Parathyroid adenoma (tissue), 2 donors: ENCODE data around the gene ARHGAP15.

Experiments used
- H2AFZ ChIP-seq: fragments of 300-600 bp; sonication (generic); one replicate; pipeline ENCODE4 v1.7.0; 2017; ENCODE audit warnings: antibody characterized with exemption, mild to moderate bottlenecking
- H3K27ac ChIP-seq: fragments of 300-600 bp; sonication (generic); one replicate; pipeline ENCODE4 v1.7.0; 2017
- H3K27me3 ChIP-seq: fragments of 300-600 bp; sonication (generic); one replicate; pipeline ENCODE4 v1.7.0; 2017; ENCODE audit warnings: low read length; ENCODE audit not compliant: control insufficient read depth, insufficient read depth
- H3K36me3 ChIP-seq: fragments of 300-600 bp; sonication (generic); one replicate; pipeline ENCODE4 v1.7.0; 2017; ENCODE audit warnings: low read length; ENCODE audit not compliant: control insufficient read depth, insufficient read depth
- H3K4me1 ChIP-seq: fragments of 300-600 bp; sonication (generic); one replicate; pipeline ENCODE4 v1.7.0; 2017; ENCODE audit warnings: control low read depth
- H3K4me2 ChIP-seq: fragments of 300-600 bp; sonication (generic); one replicate; pipeline ENCODE4 v1.7.0; 2017; ENCODE audit warnings: low read length
- H3K4me3 ChIP-seq: fragments of 300-600 bp; sonication (generic); one replicate; pipeline ENCODE4 v1.7.0; 2017; ENCODE audit warnings: low read depth, low read length
- H3K79me2 ChIP-seq: fragments of 300-600 bp; sonication (generic); one replicate; pipeline ENCODE4 v1.7.0; 2017; ENCODE audit warnings: control low read depth
- H3K9ac ChIP-seq: fragments of 300-600 bp; sonication (generic); one replicate; pipeline ENCODE4 v1.7.0; 2017; ENCODE audit warnings: mild to moderate bottlenecking
- H3K9me3 ChIP-seq: fragments of 300-600 bp; sonication (generic); one replicate; pipeline ENCODE4 v1.7.0; 2017; ENCODE audit warnings: low read length; ENCODE audit not compliant: control insufficient read depth
- TF ChIP-seq, protein P1 (sequence below): fragments of 300-600 bp; sonication (generic); IDR thresholded peaks from one replicate; pipeline ENCODE4 v1.7.0; 2017; ENCODE audit warnings: antibody characterized with exemption, mild to moderate bottlenecking
- donor health status: primary hyperparathyroidism.

Gene ARHGAP15

DNA sequence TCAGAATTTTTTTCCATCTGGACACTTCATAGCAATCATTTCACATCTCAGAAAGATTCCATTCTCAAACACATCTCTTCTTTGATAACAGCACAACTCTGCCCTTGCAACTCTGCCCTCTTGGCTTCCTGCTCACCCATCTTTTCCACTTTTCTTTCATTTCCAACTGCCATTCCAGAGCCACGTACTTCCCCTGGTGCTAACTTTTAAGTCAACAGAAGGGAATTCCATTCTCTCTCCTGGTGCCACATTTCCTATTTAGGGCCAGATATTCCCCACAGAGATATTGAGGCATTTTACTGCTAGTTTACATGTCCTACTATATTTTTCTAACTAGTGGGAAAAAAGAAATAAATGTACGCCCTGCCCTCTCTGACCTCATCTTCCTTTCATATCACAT is 590.2 kb downstream of the ARHGAP15 start:
- TF ChIP-seq, protein P1, sequence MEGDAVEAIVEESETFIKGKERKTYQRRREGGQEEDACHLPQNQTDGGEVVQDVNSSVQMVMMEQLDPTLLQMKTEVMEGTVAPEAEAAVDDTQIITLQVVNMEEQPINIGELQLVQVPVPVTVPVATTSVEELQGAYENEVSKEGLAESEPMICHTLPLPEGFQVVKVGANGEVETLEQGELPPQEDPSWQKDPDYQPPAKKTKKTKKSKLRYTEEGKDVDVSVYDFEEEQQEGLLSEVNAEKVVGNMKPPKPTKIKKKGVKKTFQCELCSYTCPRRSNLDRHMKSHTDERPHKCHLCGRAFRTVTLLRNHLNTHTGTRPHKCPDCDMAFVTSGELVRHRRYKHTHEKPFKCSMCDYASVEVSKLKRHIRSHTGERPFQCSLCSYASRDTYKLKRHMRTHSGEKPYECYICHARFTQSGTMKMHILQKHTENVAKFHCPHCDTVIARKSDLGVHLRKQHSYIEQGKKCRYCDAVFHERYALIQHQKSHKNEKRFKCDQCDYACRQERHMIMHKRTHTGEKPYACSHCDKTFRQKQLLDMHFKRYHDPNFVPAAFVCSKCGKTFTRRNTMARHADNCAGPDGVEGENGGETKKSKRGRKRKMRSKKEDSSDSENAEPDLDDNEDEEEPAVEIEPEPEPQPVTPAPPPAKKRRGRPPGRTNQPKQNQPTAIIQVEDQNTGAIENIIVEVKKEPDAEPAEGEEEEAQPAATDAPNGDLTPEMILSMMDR, result no peak
- H3K36me3 ChIP-seq, result no peaks in the 10 kb centered on the region
- H2AFZ ChIP-seq, result no peak overlapping the region
- no peaks in the 10 kb centered on the region for H3K9me3 ChIP-seq
- no peaks in the 10 kb centered on the region for H3K27me3 ChIP-seq
- no peak overlapping the region for H3K4me3 ChIP-seq
- H3K4me2 ChIP-seq, result no peak overlapping the region
- no peak overlapping the region for H3K27ac ChIP-seq
- no peak overlapping the region for H3K9ac ChIP-seq
- H3K79me2 ChIP-seq, result no peaks in the 10 kb centered on the region
- H3K4me1 ChIP-seq, result no peaks in the 10 kb centered on the region

DNA sequence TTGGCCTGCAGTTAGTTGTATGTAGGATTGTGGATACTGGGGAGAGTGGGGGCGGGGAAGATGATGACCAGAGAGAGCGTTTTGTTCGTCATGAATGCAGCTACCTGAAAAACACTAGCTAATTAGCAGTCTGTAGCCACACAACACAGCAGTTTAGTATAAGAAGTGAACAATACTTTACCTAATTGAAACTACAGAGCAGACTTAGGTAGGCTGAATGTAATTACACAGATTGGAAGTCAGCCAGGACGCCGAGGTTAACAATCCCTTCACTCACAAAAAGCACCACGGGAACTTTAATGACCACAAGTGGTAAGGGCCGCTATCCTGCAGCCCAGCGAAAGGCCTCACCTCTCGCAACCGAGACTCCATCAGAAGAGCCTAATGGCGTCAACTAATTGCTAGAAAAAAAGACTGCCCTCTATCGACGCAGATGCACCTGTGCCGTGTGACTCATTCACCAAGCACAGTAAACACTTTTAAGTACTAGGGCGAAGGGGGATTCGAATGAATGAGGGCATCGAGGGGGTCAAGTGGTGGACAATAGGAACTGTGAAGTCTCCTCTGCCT is 591.0 kb downstream of the ARHGAP15 start:
- Histone ChIP-seq H3K9ac (no peak overlapping the region), H2AFZ (no peak overlapping the region), H3K79me2 (no peaks in the 10 kb centered on the region), H3K9me3 (no peaks in the 10 kb centered on the region), H3K4me3 (no peak overlapping the region), H3K4me2 (no peak overlapping the region), H3K36me3 (no peaks in the 10 kb centered on the region), H3K4me1 (no peaks in the 10 kb centered on the region), H3K27ac (no peak overlapping the region), H3K27me3 (no peaks in the 10 kb centered on the region)
- TF ChIP-seq, protein P1, result no peak

DNA sequence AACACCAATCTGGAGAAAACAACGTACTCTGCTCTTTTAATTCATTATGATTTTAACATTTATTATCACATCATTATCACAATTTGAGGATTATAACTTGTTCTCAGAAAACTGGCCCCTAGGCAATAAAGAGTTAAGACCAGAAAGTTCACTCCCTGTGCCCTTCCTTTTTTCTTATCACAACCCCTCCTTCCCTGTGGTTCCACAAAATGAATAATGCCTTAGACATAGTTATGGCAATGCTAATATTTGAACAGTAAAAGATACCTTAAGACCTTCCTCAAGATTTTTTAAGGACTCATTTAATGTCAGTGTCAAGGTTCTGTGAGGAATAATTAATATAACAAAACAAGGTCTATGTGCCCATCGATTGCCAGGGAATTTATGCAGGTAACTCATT is 596.2 kb downstream of the ARHGAP15 start:
- Histone ChIP-seq H3K4me1 (no peaks in the 10 kb centered on the region), H3K79me2 (no peaks in the 10 kb centered on the region), H3K36me3 (no peaks in the 10 kb centered on the region), H3K4me2 (no peak overlapping the region), H2AFZ (no peak overlapping the region), H3K4me3 (no peak overlapping the region), H3K27me3 (no peaks in the 10 kb centered on the region), H3K9me3 (no peaks in the 10 kb centered on the region), H3K9ac (no peak overlapping the region), H3K27ac (no peak overlapping the region)
- TF ChIP-seq, protein P1, result no peak

DNA sequence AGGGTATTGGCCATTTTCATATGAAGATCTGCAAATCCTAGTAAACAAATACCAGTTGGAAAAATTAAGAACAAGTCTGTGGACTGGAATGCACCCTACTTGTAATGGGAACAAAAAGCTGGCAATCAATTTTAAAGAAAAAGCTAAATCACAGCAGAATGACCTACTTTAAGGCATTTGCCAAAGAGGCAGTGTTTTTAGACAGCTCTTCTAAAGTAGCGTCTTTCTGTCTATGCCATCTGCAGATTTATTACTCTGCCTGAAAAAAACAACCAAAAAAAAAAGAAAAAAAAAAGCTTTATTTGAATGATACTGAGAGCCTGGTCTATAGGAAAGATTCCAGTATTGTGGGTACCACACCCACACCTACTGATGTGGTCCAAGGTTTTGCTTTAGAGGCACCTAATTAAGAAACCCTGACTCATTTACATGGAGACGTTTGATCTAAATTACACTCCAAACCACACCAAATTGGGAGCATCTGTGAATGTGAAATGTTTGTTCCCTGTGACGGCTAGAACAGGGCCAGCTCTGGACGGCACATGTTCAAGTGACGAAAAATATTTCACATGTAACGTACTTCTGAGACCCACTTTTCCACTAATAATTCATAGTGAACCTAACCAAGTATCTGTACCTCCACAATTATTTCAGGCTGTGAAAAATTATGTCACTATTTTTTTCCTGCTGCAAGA is 597.1 kb downstream of the ARHGAP15 start:
- H3K9me3 ChIP-seq, result no peaks in the 10 kb centered on the region
- no peak overlapping the region for H3K4me3 ChIP-seq
- TF ChIP-seq, protein P1, result no peak
- H3K4me2 ChIP-seq, result no peak overlapping the region
- H2AFZ ChIP-seq, result no peak overlapping the region
- H3K27me3 ChIP-seq, result no peaks in the 10 kb centered on the region
- H3K27ac ChIP-seq, result no peak overlapping the region
- no peaks in the 10 kb centered on the region for H3K36me3 ChIP-seq
- no peaks in the 10 kb centered on the region for H3K79me2 ChIP-seq
- no peak overlapping the region for H3K9ac ChIP-seq
- H3K4me1 ChIP-seq, result no peaks in the 10 kb centered on the region

DNA sequence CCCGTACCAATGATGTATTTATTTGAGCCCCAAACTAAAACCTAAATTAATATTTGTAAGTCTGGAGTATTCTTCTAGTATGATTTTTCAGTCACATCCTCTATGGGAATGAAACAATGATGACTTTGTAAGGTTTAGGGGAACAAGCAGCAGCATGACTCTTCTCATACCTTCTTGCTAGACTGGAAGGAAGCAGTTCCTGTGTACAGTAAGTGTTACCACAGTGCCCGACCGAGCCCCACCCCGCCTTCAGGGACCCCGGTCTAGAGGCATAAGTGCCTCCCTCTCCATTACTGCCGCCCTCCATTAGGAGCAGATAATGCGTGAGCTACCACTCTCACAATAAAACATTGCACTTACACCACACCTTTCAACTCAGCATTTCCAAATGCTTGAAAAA is 599.3 kb downstream of the ARHGAP15 start:
- Histone ChIP-seq H3K9me3 (no peaks in the 10 kb centered on the region), H3K79me2 (no peaks in the 10 kb centered on the region), H3K4me3 (no peak overlapping the region), H3K4me2 (no peak overlapping the region), H3K27ac (no peak overlapping the region), H2AFZ (no peak overlapping the region), H3K27me3 (no peaks in the 10 kb centered on the region), H3K4me1 (no peaks in the 10 kb centered on the region), H3K36me3 (no peaks in the 10 kb centered on the region), H3K9ac (no peak overlapping the region)
- TF ChIP-seq, protein P1, result no peak
